Measurements from ENCODE around the gene TMEM150C. TPM values are rescaled to one million over a fixed set of nuclear protein-coding genes. Genes with fewer than 3 reads are reported as not detected.
A peak's percentile ranks its signal among the peaks of the same experiment; 100 is the strongest.

TMEM150C gene
- total and polyA plus RNA-seq, 9 donors: 13.5 to 48.8 (median 31.4) TPM

GRCh38 chr4:82569076-82569475 is 7.3 kb upstream of the TMEM150C start:
- Histone ChIP-seq H3K27me3 (no peaks in the 10 kb centered on the region), H3K4me3 (no peak overlapping the region), H3K9me3 (no peaks in the 10 kb centered on the region), H3K4me1 (ENCODE audit: insufficient read depth) (no peaks in the 10 kb centered on the region), H3K27ac (no peak overlapping the region), H3K36me3 (no peaks in the 10 kb centered on the region)
- intact Hi-C loops (cut with DNase I): loop anchor here in 1 of 4 donors (10.0 kb wide), 1 partner anchor 226 kb away; the partner anchor contains the start of gene SCD5
- TF ChIP-seq POLR2A (IDR thresholded peaks at IDR 0.05): no peak
- TF ChIP-seq CTCF (IDR thresholded peaks at IDR 0.05): no peak
- TF ChIP-seq EP300 (IDR thresholded peaks at IDR 0.05): no peak
- WGBS, 3 donors: 92 to 96% (median 94%) methylated on average over 5 of the region's 5 CpGs
- no peak for DNase-seq

- peaks cover 1% of the 10 kb centered on the region for H3K4me1 ChIP-seq (ENCODE audit: insufficient read depth)
- H3K27me3 ChIP-seq: no peaks in the 10 kb centered on the region
- H3K27ac ChIP-seq: no peak overlapping the region
- TF ChIP-seq CTCF (IDR thresholded peaks at IDR 0.05): no peak
- TF ChIP-seq EP300 (IDR thresholded peaks at IDR 0.05): no peak
- no peak for TF ChIP-seq POLR2A (IDR thresholded peaks at IDR 0.05)
- intact Hi-C loops (cut with DNase I): loop anchor here in 1 of 4 donors (10.0 kb wide), 1 partner anchor 227 kb away; the partner anchor contains the start of gene SCD5
- no peaks in the 10 kb centered on the region for H3K9me3 ChIP-seq
- no peak for DNase-seq
- no peak overlapping the region for H3K4me3 ChIP-seq
- H3K36me3 ChIP-seq: no peaks in the 10 kb centered on the region
- 96 to 97% (median 96%) methylated on average over 7 of the region's 7 CpGs for WGBS, 3 donors
Observed at GRCh38 chr4:82567444-82567843, 5.7 kb upstream of the TMEM150C start.

GRCh38 chr4:82562564-82562854 is 721 bp upstream of the TMEM150C start:
- no peaks in the 10 kb centered on the region for H3K36me3 ChIP-seq
- TF ChIP-seq EP300 (IDR thresholded peaks at IDR 0.05) (no peak), CTCF (IDR thresholded peaks at IDR 0.05) (no peak), POLR2A (IDR thresholded peaks at IDR 0.05) (no peak)
- WGBS, 3 donors: 59 to 77% (median 60%) methylated on average over 4 of the region's 4 CpGs
- DNase-seq: peak in 1 of 5 donors; percentile 28
- H3K27me3 ChIP-seq: no peaks in the 10 kb centered on the region
- H3K4me1 ChIP-seq (ENCODE audit: insufficient read depth): peaks cover 5% of the 10 kb centered on the region
- no peak overlapping the region for H3K4me3 ChIP-seq
- no peaks in the 10 kb centered on the region for H3K9me3 ChIP-seq
- intact Hi-C loops (cut with DNase I): loop anchor here in 1 of 4 donors (10.0 kb wide), 1 partner anchor 232 kb away; the partner anchor contains the start of gene SCD5
- no peak overlapping the region for H3K27ac ChIP-seq

GRCh38 chr4:82560853-82561785 is 669 bp downstream of the TMEM150C start:
- Histone ChIP-seq H3K4me1 (ENCODE audit: insufficient read depth) (peaks cover 5% of the 10 kb centered on the region), H3K27ac (peak overlapping the region in 1 of 2 donors; percentile 1), H3K36me3 (no peaks in the 10 kb centered on the region), H3K9me3 (no peaks in the 10 kb centered on the region), H3K27me3 (no peaks in the 10 kb centered on the region), H3K4me3 (peak overlapping the region; percentile 43)
- peak; percentile 21 to 45 (median 37) for DNase-seq
- 12 to 24% (median 15%) methylated on average over 31 to 61 of the region's 61 CpGs for WGBS, 3 donors
- TF ChIP-seq CTCF (IDR thresholded peaks at IDR 0.05) (no peak), POLR2A (IDR thresholded peaks at IDR 0.05) (no peak), EP300 (IDR thresholded peaks at IDR 0.05) (no peak)
- intact Hi-C loops (cut with DNase I): loop anchor here in 1 of 4 donors (10.0 kb wide), 1 partner anchor 234 kb away; the partner anchor contains the start of gene SCD5
